ENCODE measurements around the gene KCTD4.

The KCTD4 gene

GRCh38 chr13:45156565-45157361 is 44.1 kb downstream of the KCTD4 start:
- WGBS (ENCODE audit: extremely low coverage, insufficient coverage, low lambda C conversion rate): no CpG with 5 or more reads among the region's 7 CpGs
- Histone ChIP-seq H3K4ac (ENCODE audit: low read depth, low read length) (no peak overlapping the region), H3K79me1 (ENCODE audit: low read length) (peaks cover 2% of the 10 kb centered on the region), H3K23ac (ENCODE audit: low read length) (no peak overlapping the region), H4K8ac (ENCODE audit: low read depth, low read length) (no peak overlapping the region), H3K27ac (ENCODE audit: low read depth, low read length) (no peak overlapping the region), H3K18ac (ENCODE audit: low read length) (no peak overlapping the region), H3K4me1 (ENCODE audit: control insufficient read depth, low read depth, low read length) (no peaks in the 10 kb centered on the region), H3K4me2 (ENCODE audit: low read length) (no peak overlapping the region), H3K36me3 (ENCODE audit: control insufficient read depth, insufficient read depth, low read length) (no peaks in the 10 kb centered on the region), H3K27me3 (ENCODE audit: insufficient read depth, low read length, poor library complexity) (no peaks in the 10 kb centered on the region), H2BK15ac (replicated peaks; ENCODE audit: low read depth) (no peak overlapping the region), H2AK5ac (ENCODE audit: low read length) (no peak overlapping the region), H3K79me2 (ENCODE audit: control insufficient read depth, insufficient read depth, low read length) (no peaks in the 10 kb centered on the region), H3K4me3 (ENCODE audit: low read length) (no peak overlapping the region), H2BK120ac (ENCODE audit: low read depth, low read length) (no peak overlapping the region), H4K5ac (ENCODE audit: low read length) (no peak overlapping the region), H3K56ac (ENCODE audit: low read length) (no peak overlapping the region), H2BK5ac (ENCODE audit: low read length) (no peak overlapping the region), H3K9ac (ENCODE audit: low read length) (no peak overlapping the region)
- DNase-seq: no peak

DNA sequence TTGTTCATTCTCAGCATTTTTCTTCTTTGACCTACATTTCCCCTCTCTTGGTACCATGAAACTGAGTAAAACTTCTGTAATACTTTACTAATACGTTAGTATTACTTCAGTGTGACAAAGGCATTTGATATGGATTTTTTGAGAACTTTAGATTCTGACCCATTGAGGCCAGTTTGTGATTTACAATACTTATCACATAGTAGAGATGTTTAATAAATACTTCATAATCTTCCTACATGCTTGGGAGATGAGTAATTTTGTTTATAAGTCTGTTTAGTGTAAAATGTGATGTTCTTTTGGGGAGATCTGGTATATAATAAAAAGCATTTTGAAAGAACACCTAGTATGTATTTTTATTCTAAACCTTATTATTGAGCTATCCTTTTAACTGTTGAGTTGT is 50.9 kb downstream of the KCTD4 start:
- no peak overlapping the region for H3K4me2 ChIP-seq (ENCODE audit: low read length)
- no peak overlapping the region for H2AK5ac ChIP-seq (ENCODE audit: low read length)
- peaks cover 8% of the 10 kb centered on the region for H3K79me2 ChIP-seq (ENCODE audit: control insufficient read depth, insufficient read depth, low read length)
- no CpG with 5 or more reads among the region's 1 CpG for WGBS (ENCODE audit: extremely low coverage, insufficient coverage, low lambda C conversion rate)
- H3K23ac ChIP-seq (ENCODE audit: low read length): no peak overlapping the region
- peaks cover 7% of the 10 kb centered on the region for H3K79me1 ChIP-seq (ENCODE audit: low read length)
- H4K5ac ChIP-seq (ENCODE audit: low read length): no peak overlapping the region
- H2BK120ac ChIP-seq (ENCODE audit: low read depth, low read length): no peak overlapping the region
- H3K4ac ChIP-seq (ENCODE audit: low read depth, low read length): no peak overlapping the region
- H3K27ac ChIP-seq (ENCODE audit: low read depth, low read length): no peak overlapping the region
- DNase-seq: no peak
- H3K4me3 ChIP-seq (ENCODE audit: low read length): no peak overlapping the region
- no peak overlapping the region for H3K56ac ChIP-seq (ENCODE audit: low read length)
- no peak overlapping the region for H2BK5ac ChIP-seq (ENCODE audit: low read length)
- H3K36me3 ChIP-seq (ENCODE audit: control insufficient read depth, insufficient read depth, low read length): no peaks in the 10 kb centered on the region
- no peak overlapping the region for H4K8ac ChIP-seq (ENCODE audit: low read depth, low read length)
- no peaks in the 10 kb centered on the region for H3K4me1 ChIP-seq (ENCODE audit: control insufficient read depth, low read depth, low read length)
- H2BK15ac ChIP-seq (replicated peaks; ENCODE audit: low read depth): no peak overlapping the region
- H3K27me3 ChIP-seq (ENCODE audit: insufficient read depth, low read length, poor library complexity): no peaks in the 10 kb centered on the region
- no peak overlapping the region for H3K18ac ChIP-seq (ENCODE audit: low read length)
- H3K9ac ChIP-seq (ENCODE audit: low read length): no peak overlapping the region

DNA sequence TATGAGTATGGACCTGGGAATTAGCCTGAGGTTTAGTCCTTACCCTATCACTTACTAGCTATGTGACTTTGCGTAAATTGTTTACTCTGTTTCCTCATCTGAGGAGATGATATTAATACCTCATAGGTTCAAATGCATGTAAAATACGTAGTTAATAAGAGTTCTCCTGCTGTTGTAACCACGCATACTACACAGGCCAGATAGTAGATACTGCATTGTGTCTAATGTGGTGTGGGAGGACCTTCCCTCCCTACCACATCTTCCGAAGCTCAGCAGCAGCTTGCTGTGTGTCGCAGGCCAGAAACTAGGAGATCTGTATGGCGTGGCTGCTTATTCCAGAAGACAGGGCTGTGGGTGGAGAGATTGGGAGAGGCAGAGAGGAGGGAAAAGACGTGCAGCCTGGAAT is 57.5 kb downstream of the KCTD4 start:
- Histone ChIP-seq H4K5ac (ENCODE audit: low read length) (no peak overlapping the region), H3K79me2 (ENCODE audit: control insufficient read depth, insufficient read depth, low read length) (peaks cover 11% of the 10 kb centered on the region), H3K23ac (ENCODE audit: low read length) (no peak overlapping the region), H4K8ac (ENCODE audit: low read depth, low read length) (no peak overlapping the region), H3K79me1 (ENCODE audit: low read length) (peaks cover 11% of the 10 kb centered on the region), H2BK5ac (ENCODE audit: low read length) (no peak overlapping the region), H2AK5ac (ENCODE audit: low read length) (no peak overlapping the region), H3K18ac (ENCODE audit: low read length) (no peak overlapping the region), H3K4ac (ENCODE audit: low read depth, low read length) (no peak overlapping the region), H3K56ac (ENCODE audit: low read length) (no peak overlapping the region), H3K27ac (ENCODE audit: low read depth, low read length) (no peak overlapping the region), H2BK15ac (replicated peaks; ENCODE audit: low read depth) (no peak overlapping the region), H3K4me1 (ENCODE audit: control insufficient read depth, low read depth, low read length) (no peaks in the 10 kb centered on the region), H3K9ac (ENCODE audit: low read length) (no peak overlapping the region), H3K36me3 (ENCODE audit: control insufficient read depth, insufficient read depth, low read length) (no peaks in the 10 kb centered on the region), H2BK120ac (ENCODE audit: low read depth, low read length) (no peak overlapping the region), H3K27me3 (ENCODE audit: insufficient read depth, low read length, poor library complexity) (no peaks in the 10 kb centered on the region), H3K4me2 (ENCODE audit: low read length) (no peak overlapping the region), H3K4me3 (ENCODE audit: low read length) (no peak overlapping the region)
- WGBS (ENCODE audit: extremely low coverage, insufficient coverage, low lambda C conversion rate): no CpG with 5 or more reads among the region's 7 CpGs
- no peak for DNase-seq

All from mesendoderm (in vitro differentiated cells).